NCI-H1417 (cell line): ENCODE results near the gene CBFA2T3.

Experiments used
- DNase-seq, 3 experiments: peaks; one replicate each; lab custom pipeline; 2025; lab: John Stamatoyannopoulos, UW

The CBFA2T3 gene

DNA sequence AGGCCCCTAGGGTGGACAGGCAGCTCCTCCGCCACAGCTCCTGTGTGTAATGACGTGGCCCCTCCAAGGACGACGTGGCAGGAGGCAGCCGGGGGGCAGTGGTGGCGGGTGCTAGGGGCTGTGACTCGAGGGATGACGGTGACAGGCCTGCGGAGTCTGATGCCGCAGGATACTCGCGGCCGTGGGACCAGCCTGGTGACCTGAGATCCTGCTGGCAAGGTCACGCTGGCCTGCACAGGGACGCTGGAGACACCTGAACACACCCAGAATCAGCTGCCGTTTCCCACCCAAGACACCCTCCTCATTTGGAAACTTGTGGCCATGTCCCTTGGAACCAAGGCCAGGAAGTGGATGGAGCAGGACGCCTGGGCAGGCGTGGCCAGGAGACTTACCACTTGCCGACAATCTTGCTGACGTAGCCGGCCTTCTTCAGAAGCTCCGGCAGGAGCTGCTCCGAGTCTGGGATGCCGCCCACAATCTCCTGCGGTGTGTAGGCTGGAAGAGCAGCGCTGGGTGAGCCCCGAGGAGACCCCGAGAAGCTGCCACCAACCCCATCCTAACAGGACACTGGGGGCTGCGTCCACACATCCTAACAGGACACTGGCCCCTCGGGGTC is 136.3 kb downstream of the CBFA2T3 start:
- DNase-seq: no peak

DNA sequence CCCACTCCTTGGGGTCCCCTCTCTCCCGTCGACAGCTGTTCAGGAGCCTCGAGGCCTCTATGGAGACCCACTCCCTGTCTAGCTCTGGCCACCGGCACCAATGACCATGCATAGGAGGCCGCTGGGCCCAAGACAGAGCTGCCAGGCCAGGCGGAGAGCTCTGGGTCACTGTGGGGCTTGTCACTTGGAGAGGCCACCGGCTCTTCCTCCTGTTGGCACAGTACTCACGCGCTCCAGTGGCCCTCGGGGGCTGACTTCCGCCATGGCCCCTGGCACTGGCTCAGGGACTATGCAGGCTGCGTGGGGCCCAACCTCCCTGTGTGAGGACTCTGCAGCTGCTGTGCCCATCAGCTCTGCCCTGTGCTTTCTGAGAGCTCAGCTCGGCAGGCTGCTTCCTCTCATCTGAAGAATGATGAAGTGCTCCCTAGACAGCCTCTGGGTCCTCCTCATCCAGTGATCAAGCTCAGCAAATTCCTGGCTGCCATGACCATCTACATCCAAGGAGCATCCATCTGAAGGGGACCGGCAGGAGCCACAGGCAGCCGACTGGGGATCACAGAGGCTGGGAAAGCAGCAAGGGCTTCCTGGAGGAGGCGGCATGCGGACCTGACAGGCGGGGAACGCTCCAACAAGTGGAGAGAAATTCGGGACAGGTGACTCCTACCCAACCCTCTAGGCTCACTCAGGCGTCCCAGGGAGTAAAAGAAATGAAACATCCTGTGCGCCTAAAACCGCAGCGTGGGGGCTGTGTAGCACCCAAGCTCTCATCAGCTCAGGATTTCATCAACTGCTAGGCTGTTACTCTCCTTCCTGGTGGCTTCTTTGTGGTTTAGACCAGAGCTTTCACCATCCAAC is 137.0 kb downstream of the CBFA2T3 start:
- no peak for DNase-seq

DNA sequence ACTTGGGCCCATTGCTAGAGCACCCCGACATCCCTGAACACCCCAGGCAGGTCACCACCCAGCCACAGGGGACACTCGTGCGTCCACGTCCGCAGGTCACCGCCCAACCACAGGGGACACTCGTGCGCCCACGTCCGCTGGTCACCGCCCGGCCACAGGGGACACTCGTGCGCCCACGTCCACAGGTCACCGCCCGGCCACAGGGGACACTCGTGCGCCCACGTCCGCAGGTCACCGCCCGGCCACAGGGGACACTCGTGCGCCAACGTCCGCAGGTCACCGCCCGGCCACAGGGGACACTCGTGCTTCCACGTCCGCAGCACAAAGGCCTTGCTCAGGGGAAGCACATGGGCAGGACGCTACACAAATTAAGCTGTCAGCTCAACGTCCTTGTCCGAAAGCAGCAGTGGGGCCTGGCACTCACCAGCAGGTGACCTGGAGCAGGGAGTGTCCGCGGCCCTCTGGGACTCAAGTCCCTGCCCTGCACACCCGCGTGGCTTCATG is 137.9 kb downstream of the CBFA2T3 start:
- DNase-seq: no peak

DNA sequence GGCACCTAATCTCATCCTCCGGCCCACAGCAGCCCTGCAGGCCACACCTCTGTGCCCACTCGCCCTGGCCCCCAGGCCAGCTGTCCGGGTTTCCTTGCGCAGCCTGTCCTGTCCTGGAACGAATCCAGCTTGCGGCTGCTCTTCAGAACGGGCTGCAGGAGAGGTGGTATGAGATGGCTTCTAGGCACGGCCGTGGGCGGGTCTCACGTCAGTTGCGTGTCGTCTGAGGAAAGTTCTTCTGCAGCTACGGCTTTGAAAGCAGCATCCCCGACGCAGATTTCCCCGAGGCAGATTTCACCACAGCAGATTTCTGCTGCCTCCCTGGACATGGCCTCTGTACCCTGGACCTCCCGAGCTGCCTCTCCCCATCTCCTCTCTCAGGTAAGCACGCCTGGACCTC is 138.4 kb downstream of the CBFA2T3 start:
- no peak for DNase-seq

DNA sequence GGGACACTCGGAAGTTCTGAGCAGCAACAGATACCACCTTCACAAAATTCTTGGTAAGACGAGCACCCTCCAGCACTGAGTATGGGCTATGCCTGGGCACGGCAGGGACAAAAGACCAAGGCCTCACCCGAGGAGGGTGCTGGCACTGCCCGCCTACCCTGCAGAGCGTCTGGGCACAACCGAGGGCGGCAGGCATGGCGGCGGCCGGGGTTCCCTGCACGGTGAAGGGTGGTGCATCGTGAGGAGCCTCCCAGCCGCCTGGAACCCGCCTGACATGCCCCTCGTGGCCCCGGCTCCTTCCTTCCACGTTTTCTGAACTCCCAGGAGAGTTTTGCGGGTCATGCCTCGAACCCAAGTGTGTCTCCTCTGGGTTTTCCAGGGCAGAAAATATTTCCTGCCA is 139.2 kb downstream of the CBFA2T3 start:
- DNase-seq: no peak

DNA sequence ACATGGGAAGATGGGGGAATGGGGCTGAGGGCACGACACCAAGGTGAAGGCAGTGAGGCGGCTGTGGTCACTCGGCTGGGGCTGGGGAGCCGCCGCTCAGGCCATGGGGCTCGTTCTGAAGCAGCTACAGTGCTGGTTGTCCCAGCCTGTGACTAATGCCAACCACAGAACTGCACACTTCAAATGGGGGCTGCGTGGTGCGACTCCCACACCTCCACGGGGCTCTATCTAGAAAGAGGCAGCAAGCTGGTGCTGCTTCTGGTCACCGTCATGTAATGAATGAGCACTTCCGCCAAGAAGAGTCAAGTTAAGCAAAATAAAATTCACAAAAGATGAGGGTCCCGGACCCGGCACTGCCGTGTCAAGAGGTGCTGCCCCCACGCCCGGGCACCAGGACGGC is 140.2 kb downstream of the CBFA2T3 start:
- no peak for DNase-seq

DNA sequence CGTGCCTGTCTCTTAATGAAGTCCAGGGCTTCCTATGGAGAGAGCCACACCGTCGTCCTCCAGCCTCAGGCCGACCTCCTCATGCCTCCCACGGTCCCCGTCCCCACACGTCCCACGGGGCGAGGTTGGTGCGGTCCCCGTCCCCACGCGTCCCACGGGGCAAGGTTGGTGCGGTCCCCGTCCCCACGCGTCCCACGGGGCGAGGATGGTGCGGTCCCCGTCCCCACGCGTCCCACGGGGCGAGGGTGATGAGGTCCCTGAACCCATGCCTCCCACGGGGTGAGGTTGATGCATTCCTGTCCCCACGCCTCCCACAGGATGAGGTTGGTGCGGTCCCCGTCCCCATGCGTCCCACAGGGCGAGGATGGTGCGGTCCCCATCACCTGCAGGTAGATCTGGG is 141.2 kb downstream of the CBFA2T3 start:
- no peak for DNase-seq

DNA sequence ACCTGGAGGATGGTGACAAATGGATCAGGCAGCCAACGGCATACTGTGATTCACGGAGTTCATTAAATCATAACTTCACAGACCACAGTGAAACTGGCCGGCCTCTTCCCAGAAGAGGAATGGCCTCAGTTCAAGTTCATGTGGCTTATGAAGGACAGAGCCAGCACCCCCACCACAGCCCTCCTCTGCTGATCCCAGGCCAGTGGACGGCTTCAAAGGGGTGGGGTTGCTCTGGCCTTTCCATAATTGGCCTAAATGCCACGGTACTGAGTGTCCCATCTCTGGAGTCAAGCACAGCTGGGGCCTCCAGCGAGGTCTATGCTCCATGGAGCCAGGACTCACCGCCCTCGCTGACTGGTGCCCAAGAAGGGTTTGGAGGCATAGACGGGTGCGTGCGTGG is 141.6 kb downstream of the CBFA2T3 start:
- DNase-seq: no peak

DNA sequence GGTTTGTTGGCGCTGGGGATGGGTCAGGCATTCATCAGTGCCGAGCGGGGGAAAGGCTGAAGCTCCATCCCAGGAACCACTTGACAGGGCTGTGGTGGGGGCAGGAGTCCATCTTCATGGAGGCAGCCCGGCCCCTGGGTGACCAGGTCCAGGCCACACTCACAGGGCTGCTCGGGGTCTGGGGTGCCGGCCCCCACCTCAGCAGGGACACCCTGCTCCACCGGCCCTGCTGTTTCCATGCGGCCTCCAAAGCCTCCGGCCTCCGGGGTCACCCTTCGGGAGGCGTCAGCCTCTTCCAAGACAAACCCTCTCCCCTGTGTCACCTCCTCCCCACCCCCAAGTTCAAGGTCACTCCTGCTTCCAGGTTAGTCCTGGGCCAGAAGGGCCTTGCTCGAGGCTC is 142.3 kb downstream of the CBFA2T3 start:
- DNase-seq: no peak

DNA sequence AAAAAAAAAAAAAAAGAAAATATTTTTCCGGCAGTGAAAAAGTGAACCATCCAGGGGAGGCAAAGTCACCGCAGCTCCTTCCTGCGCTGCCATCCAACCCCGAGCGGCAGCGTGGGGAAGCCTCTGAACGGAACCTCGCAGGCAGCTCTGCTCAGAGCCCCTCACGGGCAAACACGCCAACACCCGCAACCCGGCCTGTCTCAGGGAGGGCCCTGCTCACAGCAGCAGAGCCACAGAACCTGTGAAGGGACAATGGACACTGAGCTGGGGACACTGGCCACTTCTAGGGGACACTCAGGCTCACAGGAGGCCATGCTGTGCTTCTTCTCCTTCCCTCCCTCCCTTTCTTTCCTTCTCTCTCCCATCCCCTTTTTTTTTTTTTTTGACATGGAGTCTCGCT is 143.9 kb downstream of the CBFA2T3 start:
- DNase-seq: no peak

DNA sequence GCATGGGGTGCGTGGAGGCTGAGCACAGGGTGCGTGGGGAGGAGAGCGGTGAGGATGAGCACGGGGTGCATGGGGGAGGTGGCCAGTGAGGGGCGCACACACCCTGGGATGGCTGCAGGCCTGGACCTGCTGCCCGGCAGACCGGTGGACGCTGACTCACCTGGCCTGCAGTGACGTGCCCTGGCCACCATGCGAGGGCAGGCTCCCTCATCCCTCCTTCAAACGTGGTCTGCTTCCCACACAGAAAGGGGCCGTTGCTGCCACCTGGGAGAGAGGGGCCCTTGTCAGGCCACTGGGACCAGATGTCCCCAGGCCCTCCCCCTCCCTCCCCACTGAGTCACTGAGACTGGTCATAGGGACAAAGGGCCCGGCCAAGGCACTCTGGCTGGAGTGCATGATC is 145.2 kb downstream of the CBFA2T3 start:
- no peak for DNase-seq

DNA sequence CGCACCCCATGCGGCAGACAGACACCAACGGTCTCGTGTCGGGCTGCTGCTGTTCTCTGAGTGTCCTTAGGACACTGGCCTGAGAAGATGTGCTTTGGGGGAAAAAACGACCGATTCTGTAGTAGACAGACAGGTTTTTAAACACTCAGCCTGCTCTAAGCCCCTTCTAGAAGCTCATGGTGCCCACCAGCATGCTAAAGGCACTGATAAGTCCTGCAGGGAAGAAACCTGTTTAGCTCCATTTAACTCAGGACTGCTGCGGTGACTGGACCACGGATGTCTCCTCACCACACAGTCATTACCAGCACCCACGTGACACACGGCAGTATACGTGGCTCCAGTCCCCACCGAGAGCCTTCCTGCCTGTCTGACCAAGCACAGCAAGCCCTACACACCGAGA is 146.2 kb downstream of the CBFA2T3 start:
- no peak for DNase-seq

DNA sequence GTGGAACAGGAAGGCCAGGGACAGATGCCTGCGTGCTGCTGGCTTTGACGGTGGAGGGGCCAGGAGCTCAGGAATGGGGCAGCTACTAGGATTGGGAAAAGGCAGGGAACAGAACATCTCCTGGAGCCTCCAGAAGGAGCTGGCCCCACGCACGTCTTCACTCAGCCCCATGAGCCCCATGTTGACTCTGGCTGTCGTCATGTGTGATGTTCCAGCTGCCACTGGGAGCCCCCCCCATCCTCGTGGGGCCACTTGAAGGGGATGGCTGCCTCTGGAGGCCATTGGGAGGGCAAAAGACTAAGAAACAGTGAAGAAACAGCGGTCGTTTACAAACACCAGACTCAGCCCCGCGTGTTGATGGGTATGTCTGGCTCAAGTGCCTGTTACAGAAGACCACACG is 146.7 kb downstream of the CBFA2T3 start:
- no peak for DNase-seq

DNA sequence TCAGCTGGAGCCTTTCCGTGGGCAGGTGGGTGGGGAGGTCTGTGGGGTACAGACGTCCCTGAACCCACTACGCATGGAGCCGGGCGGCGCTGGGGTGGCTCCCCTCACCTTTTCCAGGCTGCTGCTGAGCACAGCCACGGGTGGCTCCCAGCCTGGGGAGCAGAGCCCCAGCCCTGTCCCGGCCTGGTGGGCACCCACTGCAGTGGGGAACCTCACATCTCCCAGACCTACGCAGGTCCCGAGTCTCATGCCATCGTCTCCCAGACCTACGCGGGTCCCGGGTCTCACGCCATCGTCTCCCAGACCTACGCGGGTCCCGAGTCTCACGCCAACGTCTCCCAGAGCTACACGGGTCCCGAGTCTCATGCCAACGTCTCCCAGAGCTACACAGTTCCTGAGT is 148.3 kb downstream of the CBFA2T3 start:
- DNase-seq: no peak

DNA sequence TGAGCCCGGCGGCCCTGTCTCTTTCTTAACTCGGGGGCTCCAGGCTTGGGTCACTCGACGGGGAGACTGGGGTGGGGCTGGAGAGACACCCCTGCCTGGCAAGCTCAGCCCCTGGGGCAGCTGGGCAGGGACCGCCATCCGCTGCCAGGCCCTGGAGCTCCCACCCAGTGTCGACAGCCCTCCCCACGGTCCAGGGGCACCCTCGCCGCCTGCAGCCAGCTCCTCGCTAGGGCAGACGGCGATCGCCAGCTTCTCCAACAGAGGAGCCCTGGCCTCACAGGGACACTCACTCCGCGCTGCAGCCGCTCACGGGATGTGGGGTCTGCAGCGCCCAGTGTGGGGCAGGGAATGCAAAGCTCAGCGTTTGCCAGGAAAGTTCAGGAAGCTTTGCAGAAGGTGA is 149.3 kb downstream of the CBFA2T3 start:
- no peak for DNase-seq

DNA sequence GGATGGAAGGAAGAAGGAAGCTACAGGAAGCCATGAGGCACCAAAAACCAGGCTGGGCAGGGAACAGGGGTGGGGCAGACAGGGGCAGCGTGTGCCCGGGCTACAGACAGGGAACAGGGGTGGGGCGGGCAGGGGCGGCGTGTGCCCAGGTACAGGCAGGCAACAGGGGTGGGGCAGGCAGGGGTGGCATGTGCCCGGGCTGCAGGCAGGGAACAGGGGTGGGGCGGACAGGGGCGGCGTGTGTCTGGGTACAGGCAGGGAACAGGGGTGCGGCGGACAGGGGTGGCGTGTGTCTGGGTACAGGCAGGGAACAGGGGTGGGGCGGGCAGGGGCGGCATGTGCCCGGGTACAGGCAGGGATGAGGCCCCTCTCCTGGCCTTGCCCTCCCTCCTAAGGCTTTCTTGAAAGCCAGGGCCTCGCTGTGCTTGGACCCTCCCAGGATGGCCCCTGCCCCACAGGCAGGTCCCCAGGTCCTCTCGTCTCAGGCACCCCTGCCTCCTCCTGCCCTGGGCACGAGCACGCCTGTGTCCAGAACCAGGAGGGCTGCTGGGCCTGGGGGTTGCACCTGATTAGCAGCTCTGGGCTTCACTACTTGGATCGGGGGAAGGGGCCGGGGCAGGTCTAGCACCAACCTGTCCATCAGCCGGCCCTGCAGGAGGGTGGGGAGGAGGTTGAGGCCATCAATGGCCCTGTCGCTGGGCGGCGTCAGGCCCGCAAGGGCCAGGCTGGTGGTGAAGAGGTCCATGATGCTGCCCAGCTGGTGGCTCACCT is 150.8 kb downstream of the CBFA2T3 start:
- DNase-seq: no peak

DNA sequence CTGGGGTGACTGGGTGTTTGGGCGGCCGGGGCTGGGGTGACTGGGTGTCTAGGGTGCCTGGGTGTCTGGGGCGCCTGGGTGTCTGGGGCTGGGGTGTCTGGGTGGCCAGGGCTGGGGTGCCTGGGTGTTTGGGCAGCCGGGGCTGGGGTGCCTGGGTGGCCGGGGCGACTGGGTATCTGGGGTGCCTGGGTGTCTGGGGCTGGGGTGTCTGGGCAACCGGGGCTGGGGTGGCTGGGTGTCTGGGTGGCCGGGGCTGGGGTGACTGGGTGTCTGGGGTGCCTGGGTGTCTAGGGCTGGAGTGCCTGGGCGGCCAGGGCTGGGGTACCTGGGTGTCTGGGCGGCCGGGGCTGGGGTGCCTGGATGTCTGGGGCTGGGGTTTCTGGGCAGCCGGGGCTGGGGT is 151.9 kb downstream of the CBFA2T3 start:
- DNase-seq: no peak
